K562 (cell line): ENCODE results near the gene PGAP2.

Experiments
- CREM ChIP-seq: IDR thresholded peaks from 2 replicates; pipeline ENCODE4 v1.6.1; 2014; ENCODE audit warnings: antibody characterized with exemption, low read depth
- GABPA ChIP-seq: fragments of 200-800 bp; sonication (Bioruptor generic); conservative IDR thresholded peaks from 2 replicates; pipeline ENCODE4 v1.6.1; 2016; ENCODE audit warnings: low read depth, missing genetic modification characterization, missing compliant biosample characterization
- HMBOX1 ChIP-seq: sonication (generic); IDR thresholded peaks from 2 replicates; pipeline ENCODE4 v1.6.1; 2016
- MTF1 ChIP-seq: fragments of 250-450 bp; sonication (Bioruptor Pico); IDR thresholded peaks from 2 replicates; pipeline ENCODE4 v1.9.0; 2021; ENCODE audit warnings: moderate library complexity, mild to moderate bottlenecking, inconsistent platforms, borderline replicate concordance
- PCBP1 ChIP-seq: fragments of 200-400 bp; formaldehyde crosslinking; IDR thresholded peaks from 2 replicates; pipeline ENCODE4 v1.6.1; 2018; ENCODE audit warnings: mild to moderate bottlenecking, low read depth, low read length; ENCODE audit not compliant: poor library complexity, severe bottlenecking
- RFX5 ChIP-seq: IDR thresholded peaks from 2 replicates; pipeline ENCODE4 v1.6.1; 2011; ENCODE audit warnings: low read depth, mild to moderate bottlenecking, improper control_type of control experiment, low read length
- ZNF318 ChIP-seq, 2 experiments: fragments of 450-650 bp; IDR thresholded peaks; 2 replicates each; pipeline ENCODE4 v1.6.1; 2016; ENCODE audit warnings: mild to moderate bottlenecking in 2 of 2, borderline replicate concordance in 1 of 2, low read depth in 1 of 2, moderate library complexity in 1 of 2
- TF ChIP-seq, protein P1 (sequence below): fragments of 250-450 bp; sonication (Bioruptor Pico); IDR thresholded peaks from 2 replicates; pipeline ENCODE4 v1.9.0; 2021; ENCODE audit warnings: mild to moderate bottlenecking
- TF ChIP-seq, protein P2 (sequence below), 3 experiments: IDR thresholded peaks in 2 of 3; conservative IDR thresholded peaks in 1 of 3; 2 replicates each; pipeline ENCODE4 v1.5.1; 2011 to 2012; ENCODE audit warnings: low read length in 3 of 3, mild to moderate bottlenecking in 3 of 3, control low read depth in 2 of 3, improper control_type of control experiment in 1 of 3, inconsistent platforms in 1 of 3, low read depth in 1 of 3, mixed read lengths in 1 of 3, moderate library complexity in 1 of 3; ENCODE audit not compliant: insufficient read depth in 2 of 3

DNA sequence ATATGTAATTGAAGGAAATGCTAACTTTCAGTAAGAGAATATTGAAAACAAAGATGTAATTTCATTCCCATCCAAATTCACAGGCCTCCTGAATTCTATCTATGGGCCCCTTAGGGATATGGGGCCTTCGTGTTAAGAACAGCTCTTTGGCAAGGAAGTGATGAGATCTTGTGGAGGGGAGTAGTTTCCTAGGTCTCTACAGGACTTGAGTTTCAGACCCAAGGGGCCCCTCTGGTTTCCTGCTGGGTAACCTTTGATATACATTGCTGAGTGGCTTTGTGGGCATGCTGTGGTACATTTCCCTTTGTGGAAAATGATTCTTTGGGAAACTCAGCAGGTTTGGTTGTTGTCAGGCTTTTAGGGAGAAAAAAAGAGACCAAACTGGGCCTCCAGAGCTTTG, 53.3 kb downstream of the PGAP2 start:
- TF ChIP-seq, protein P1, sequence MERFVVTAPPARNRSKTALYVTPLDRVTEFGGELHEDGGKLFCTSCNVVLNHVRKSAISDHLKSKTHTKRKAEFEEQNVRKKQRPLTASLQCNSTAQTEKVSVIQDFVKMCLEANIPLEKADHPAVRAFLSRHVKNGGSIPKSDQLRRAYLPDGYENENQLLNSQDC (CRISPR knock-in tag) = no peak
- TF ChIP-seq, protein P2, sequence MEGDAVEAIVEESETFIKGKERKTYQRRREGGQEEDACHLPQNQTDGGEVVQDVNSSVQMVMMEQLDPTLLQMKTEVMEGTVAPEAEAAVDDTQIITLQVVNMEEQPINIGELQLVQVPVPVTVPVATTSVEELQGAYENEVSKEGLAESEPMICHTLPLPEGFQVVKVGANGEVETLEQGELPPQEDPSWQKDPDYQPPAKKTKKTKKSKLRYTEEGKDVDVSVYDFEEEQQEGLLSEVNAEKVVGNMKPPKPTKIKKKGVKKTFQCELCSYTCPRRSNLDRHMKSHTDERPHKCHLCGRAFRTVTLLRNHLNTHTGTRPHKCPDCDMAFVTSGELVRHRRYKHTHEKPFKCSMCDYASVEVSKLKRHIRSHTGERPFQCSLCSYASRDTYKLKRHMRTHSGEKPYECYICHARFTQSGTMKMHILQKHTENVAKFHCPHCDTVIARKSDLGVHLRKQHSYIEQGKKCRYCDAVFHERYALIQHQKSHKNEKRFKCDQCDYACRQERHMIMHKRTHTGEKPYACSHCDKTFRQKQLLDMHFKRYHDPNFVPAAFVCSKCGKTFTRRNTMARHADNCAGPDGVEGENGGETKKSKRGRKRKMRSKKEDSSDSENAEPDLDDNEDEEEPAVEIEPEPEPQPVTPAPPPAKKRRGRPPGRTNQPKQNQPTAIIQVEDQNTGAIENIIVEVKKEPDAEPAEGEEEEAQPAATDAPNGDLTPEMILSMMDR (IDR thresholded peaks at IDR 0.05 in 2 of 3, conservative IDR thresholded peaks at IDR 0.05 in 1 of 3; ENCODE audit: insufficient read depth in 2 of 3, low read depth in 1 of 3, low read length in 3 of 3) = no peak
- no peak for TF ChIP-seq GABPA (tag)
- no peak for TF ChIP-seq HMBOX1
- TF ChIP-seq ZNF318 (IDR thresholded peaks at IDR 0.05; ENCODE audit: borderline replicate concordance in 1 of 2, low read depth in 1 of 2) = no peak
- TF ChIP-seq PCBP1 = no peak
- TF ChIP-seq RFX5 = no peak
- no peak for TF ChIP-seq MTF1 (CRISPR knock-in tag)
- TF ChIP-seq CREM = no peak
